PC-9 (cell line): Measurements from ENCODE around the gene CWH43.

Experiments used
- CTCF ChIP-seq: fragments of 200-600 bp; sonication (generic); conservative IDR thresholded peaks from 2 replicates; pipeline ENCODE4 v1.6.1; 2017; ENCODE audit warnings: mixed run types, antibody characterized with exemption, mild to moderate bottlenecking, moderate library complexity
- EZH2 ChIP-seq: fragments of 200-600 bp; sonication (generic); IDR thresholded peaks from 2 replicates; pipeline ENCODE4 v1.8.0; 2017; ENCODE audit warnings: antibody characterized with exemption, low read depth

DNA sequence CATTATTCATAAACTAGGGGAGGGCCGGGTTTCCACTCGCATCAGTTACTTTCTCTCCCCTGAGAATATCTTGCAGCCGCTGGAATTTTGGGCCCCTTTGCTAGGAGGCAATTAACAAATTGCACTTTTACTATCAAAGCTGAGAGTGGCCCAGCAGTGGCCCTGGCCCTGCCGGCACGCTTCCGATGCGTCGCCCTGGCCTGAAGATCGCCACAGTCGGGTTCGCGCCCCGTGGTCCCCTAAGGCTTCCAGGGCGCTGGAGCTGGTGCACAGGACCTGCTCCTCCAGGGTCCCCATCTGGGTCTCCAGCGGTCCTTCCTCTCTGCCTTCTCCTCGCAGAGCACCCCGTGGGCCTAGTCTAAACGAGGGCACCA, 486 bp upstream of the CWH43 start:
- TF ChIP-seq CTCF, result no peak
- no peak for TF ChIP-seq EZH2
